Cardiac fibroblast (primary cell): ENCODE data around the gene TMEM255B.

ENCODE experiments used
- DNase-seq, 2 donors: peaks; one replicate each; pipeline versions ENCODE4 v3.0.0 to v3.0.0-alpha.2; 2010; ENCODE audit warnings: low read depth in 2 of 2
- H3K4me3 ChIP-seq, 2 donors: replicated peaks in 1 of 2; 1 replicate in 1 of 2; 2 replicates in 1 of 2; pipeline ENCODE4 v1.5.1; 2011; ENCODE audit warnings: low read depth in 2 of 2, low read length in 2 of 2, mild to moderate bottlenecking in 2 of 2, moderate library complexity in 1 of 2
- CTCF ChIP-seq: IDR thresholded peaks from one replicate; pipeline ENCODE4 v1.5.1; 2011; ENCODE audit warnings: low read depth, mild to moderate bottlenecking, low read length, inconsistent platforms

TMEM255B gene

GRCh38 chr13:113834496-113835200, 75.6 kb downstream of the TMEM255B start:
- no peak for DNase-seq
- no peak overlapping the region for H3K4me3 ChIP-seq
- no peak for TF ChIP-seq CTCF

DNA sequence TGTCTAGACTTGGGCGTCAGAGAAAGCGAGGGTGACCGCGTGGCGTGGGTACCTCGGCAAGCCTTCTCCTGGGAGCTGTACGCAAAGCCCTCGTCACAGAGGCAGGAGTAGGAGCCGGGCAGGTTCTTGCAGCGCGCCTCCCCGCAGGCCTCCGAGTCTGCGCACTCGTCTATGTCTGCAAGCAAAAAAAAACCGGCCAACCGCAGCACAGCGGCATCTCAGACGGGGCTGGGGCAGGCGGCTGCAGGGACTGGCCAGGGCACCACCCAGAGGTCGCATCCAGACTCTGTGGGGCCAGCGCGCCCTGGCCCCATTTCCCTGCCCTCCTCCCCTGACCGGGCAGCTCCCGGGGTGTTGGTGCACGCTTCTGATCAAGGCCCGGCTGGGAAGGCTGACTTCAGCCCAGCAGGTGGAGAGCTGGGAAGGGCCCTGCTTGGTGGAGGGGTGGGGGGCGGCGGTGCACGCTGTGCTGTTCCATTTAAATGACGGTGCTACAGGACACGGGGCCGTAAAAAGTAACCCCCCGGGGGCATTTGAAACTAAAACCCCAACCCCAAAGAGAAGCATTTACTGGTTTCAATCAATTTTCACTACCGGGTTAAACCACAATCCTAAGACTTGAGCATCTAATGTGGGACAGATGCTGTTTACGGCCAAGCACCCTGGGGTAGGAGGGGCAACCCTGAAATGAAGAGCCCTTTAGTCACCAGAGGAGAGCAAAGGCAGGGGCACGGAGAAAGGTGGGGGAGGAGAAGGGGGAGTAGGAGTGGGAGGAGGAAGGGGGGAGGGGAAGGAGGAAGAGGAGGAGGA, 76.6 kb downstream of the TMEM255B start:
- peak; percentile 33 to 57 for DNase-seq
- H3K4me3 ChIP-seq = no peak overlapping the region
- no peak for TF ChIP-seq CTCF

- no peak for TF ChIP-seq CTCF
- H3K4me3 ChIP-seq = no peak overlapping the region
Observed at GRCh38 chr13:113836768-113837559, 77.9 kb downstream of the TMEM255B start.

GRCh38 chr13:113837560-113838355, 78.7 kb downstream of the TMEM255B start:
- DNase-seq = peak; percentile 98
- peak overlapping the region; percentile 42 to 54 for H3K4me3 ChIP-seq
- no peak for TF ChIP-seq CTCF

More at GRCh38 chr13:113836768-113837559, 77.9 kb downstream of the TMEM255B start:
- peak; percentile 77 to 94 for DNase-seq

- TF ChIP-seq CTCF = no peak
- H3K4me3 ChIP-seq = peak overlapping the region; percentile 42 to 54
- DNase-seq = no peak
Observed at GRCh38 chr13:113838711-113839201, 79.7 kb downstream of the TMEM255B start.

DNA sequence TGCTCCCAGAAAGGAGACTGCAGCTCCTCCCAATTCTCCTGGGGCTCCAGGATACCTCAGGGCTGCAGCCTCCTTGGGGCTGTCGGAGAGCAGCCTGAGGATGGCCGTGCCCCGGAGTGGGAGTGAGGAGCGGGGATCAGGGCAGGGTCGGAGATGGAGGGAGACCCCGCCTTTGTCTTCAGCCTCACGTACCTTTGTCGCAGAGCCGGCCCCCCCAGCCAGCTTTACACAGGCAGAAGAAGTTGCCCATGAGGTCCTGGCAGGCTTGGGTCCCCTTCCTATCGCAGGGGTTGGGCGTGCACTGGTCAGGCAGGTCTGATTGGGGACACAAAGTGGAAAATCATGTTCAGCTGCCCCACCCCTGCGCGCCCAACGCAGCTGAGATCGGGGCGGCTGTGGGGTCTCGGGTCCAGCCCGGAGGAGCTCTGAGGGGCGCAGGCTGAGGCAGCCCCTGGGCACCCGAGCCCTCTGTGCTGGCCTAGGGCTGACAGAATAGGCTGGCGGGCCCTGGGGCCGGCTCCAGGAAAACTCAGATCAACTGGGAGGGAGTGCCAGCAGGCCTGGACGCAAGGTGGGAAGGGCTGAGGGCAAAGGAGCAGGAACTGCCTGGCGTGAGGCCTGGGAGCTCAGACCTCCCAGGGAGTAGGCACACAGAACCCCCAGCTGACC, 80.6 kb downstream of the TMEM255B start:
- no peak for TF ChIP-seq CTCF
- DNase-seq = no peak
- H3K4me3 ChIP-seq = no peak overlapping the region
